ENCODE measurements around the gene LGALS14.

- TF ChIP-seq, protein P1, sequence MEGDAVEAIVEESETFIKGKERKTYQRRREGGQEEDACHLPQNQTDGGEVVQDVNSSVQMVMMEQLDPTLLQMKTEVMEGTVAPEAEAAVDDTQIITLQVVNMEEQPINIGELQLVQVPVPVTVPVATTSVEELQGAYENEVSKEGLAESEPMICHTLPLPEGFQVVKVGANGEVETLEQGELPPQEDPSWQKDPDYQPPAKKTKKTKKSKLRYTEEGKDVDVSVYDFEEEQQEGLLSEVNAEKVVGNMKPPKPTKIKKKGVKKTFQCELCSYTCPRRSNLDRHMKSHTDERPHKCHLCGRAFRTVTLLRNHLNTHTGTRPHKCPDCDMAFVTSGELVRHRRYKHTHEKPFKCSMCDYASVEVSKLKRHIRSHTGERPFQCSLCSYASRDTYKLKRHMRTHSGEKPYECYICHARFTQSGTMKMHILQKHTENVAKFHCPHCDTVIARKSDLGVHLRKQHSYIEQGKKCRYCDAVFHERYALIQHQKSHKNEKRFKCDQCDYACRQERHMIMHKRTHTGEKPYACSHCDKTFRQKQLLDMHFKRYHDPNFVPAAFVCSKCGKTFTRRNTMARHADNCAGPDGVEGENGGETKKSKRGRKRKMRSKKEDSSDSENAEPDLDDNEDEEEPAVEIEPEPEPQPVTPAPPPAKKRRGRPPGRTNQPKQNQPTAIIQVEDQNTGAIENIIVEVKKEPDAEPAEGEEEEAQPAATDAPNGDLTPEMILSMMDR (IDR thresholded peaks at IDR 0.05) = no peak
- no peak for TF ChIP-seq POLR2A (IDR thresholded peaks at IDR 0.05)
These were observed 25.1 kb upstream of the LGALS14 start for GRCh38 chr19:39679056-39679790.

Data from body of pancreas (tissue), 4 donors.